Natural killer cell (primary cell): Measurements from ENCODE around the gene INAFM2. TPM values are rescaled to one million over a fixed set of nuclear protein-coding genes. Genes with fewer than 3 reads are reported as not detected.
A peak's percentile ranks its signal among the peaks of the same experiment; 100 is the strongest.

Experiments used
- ATAC-seq, 3 donors: fragments of 150-1000 bp in 2 of 3; fragments of 200-7000 bp in 1 of 3; cut with Tn5 transposase; 1 replicate in 1 of 3; 2 replicates in 2 of 3; pipeline ENCODE4 v1.10.0; 2021; ENCODE audit warnings: mild to moderate bottlenecking in 2 of 3, moderate library complexity in 2 of 3
- DNase-seq, 2 donors: peaks; one replicate each; pipeline versions ENCODE4 v3.0.0 to v3.0.0-alpha.2; 2013 to 2021; ENCODE audit warnings: mixed read lengths in 1 of 2
- H3K27ac ChIP-seq: one replicate; pipeline ENCODE4 v1.5.1; 2013; ENCODE audit warnings: mild to moderate bottlenecking, low read length
- H3K27me3 ChIP-seq: one replicate; pipeline ENCODE4 v1.6.1; 2013; ENCODE audit warnings: low read length; ENCODE audit not compliant: control insufficient read depth, insufficient read depth
- H3K36me3 ChIP-seq: one replicate; pipeline ENCODE4 v1.6.1; 2013; ENCODE audit warnings: low read length; ENCODE audit not compliant: control insufficient read depth, insufficient read depth
- H3K4me1 ChIP-seq: one replicate; pipeline ENCODE4 v1.6.1; 2013; ENCODE audit warnings: low read length; ENCODE audit not compliant: control insufficient read depth, insufficient read depth
- H3K4me3 ChIP-seq: one replicate; pipeline ENCODE4 v1.5.1; 2013; ENCODE audit warnings: low read length
- H3K9me3 ChIP-seq: one replicate; pipeline ENCODE4 v1.6.1; 2013; ENCODE audit warnings: low read length; ENCODE audit not compliant: control insufficient read depth, insufficient read depth
- H3K27ac Mint-ChIP-seq, 2 donors: one replicate each; pipeline ENCODE4 v1.8.0; 2022; ENCODE audit warnings: mild to moderate bottlenecking in 2 of 2, mixed read lengths in 2 of 2, moderate library complexity in 1 of 2
- H3K27me3 Mint-ChIP-seq, 2 donors: one replicate each; pipeline ENCODE4 v1.8.0; 2022; ENCODE audit warnings: low read depth in 2 of 2, mixed read lengths in 2 of 2
- H3K36me3 Mint-ChIP-seq: one replicate; pipeline ENCODE4 v1.8.0; 2022; ENCODE audit warnings: mixed read lengths
- H3K4me1 Mint-ChIP-seq, 2 donors: one replicate each; pipeline ENCODE4 v1.8.0; 2022; ENCODE audit warnings: mixed read lengths in 2 of 2
- H3K4me3 Mint-ChIP-seq: one replicate; pipeline ENCODE4 v1.8.0; 2022; ENCODE audit warnings: mild to moderate bottlenecking, moderate library complexity, mixed read lengths
- H3K9me3 Mint-ChIP-seq, 2 donors: one replicate each; pipeline ENCODE4 v1.8.0; 2022; ENCODE audit warnings: mixed read lengths in 2 of 2
- CTCF ChIP-seq: fragments of 200-600 bp; IDR thresholded peaks from one replicate; pipeline ENCODE4 v1.8.0; 2022; ENCODE audit warnings: antibody characterized with exemption
- WGBS: methylation state at CpG from one replicate; pipeline ENCODE4 v1.1.7; 2013; ENCODE audit warnings: missing lambda C conversion rate; ENCODE audit not compliant: insufficient coverage; 5-methylcytosine and 5-hydroxymethylcytosine counted together
- intact Hi-C: fragments of 100-400 bp; cut with micrococcal nuclease; formaldehyde crosslinking; loops from one replicate; pipeline ENCODE4 v1.14.2; 2022
- total RNA-seq, 4 donors: library from RNA; stranded (reverse); fragments of 120-200 nt in 1 of 4; gene quantifications; one replicate each; pipeline versions ENCODE4 v1.2.3 to v1.2.4, GENCODE V29; 2013 to 2022

INAFM2 gene
- total RNA-seq, 3 donors from 2014 or later (not counting 1 experiment from before 2014, with no cell fraction given), result 14.0 to 21.7 (median 15.1) TPM

- H3K36me3 Mint-ChIP-seq, result no peaks in the 10 kb centered on the region
- no peaks in the 10 kb centered on the region for H3K27me3 Mint-ChIP-seq
- H3K27ac Mint-ChIP-seq, result peak overlapping the region; percentile 84 to 91
- peak overlapping the region; percentile 91 for H3K4me3 Mint-ChIP-seq
- peak overlapping the region; percentile 64 for H3K4me3 ChIP-seq
- no peaks in the 10 kb centered on the region for H3K27me3 ChIP-seq
- peak; percentile 94 for TF ChIP-seq CTCF
- H3K4me1 Mint-ChIP-seq, result peaks cover 18 to 33% of the 10 kb centered on the region in 2 donors
- peak overlapping the region; percentile 68 for H3K27ac ChIP-seq
- no peaks in the 10 kb centered on the region for H3K9me3 Mint-ChIP-seq
- peaks cover 31% of the 10 kb centered on the region for H3K4me1 ChIP-seq
- ATAC-seq, result peak; percentile 96 to 98 (median 97)
- intact Hi-C loops, result loop anchor here (1.0 kb wide), 3 partner anchors 10 to 53 kb away; partner anchors contain the start of genes DISP2 and IVD
- WGBS, result 7% methylated on average over 91 of the region's 91 CpGs
- no peaks in the 10 kb centered on the region for H3K36me3 ChIP-seq
- no peaks in the 10 kb centered on the region for H3K9me3 ChIP-seq
- DNase-seq, result peak; percentile 85 to 95
Observed at GRCh38 chr15:40367686-40368611, 44.5 kb downstream of the INAFM2 start.

GRCh38 chr15:40368719-40369473 is 45.4 kb downstream of the INAFM2 start:
- H3K9me3 Mint-ChIP-seq, result no peaks in the 10 kb centered on the region
- no peak for DNase-seq
- H3K4me3 ChIP-seq, result no peak overlapping the region
- no peaks in the 10 kb centered on the region for H3K27me3 ChIP-seq
- peaks cover 31% of the 10 kb centered on the region for H3K4me1 ChIP-seq
- no peak overlapping the region for H3K27ac ChIP-seq
- H3K36me3 Mint-ChIP-seq, result no peaks in the 10 kb centered on the region
- intact Hi-C loops, result loop anchor here (1.0 kb wide), 3 partner anchors 11 to 52 kb away; partner anchors contain the start of genes DISP2 and IVD
- ATAC-seq, result no peak
- peak overlapping the region; percentile 64 to 82 for H3K27ac Mint-ChIP-seq
- TF ChIP-seq CTCF, result no peak
- H3K36me3 ChIP-seq, result no peaks in the 10 kb centered on the region
- peak overlapping the region; percentile 63 for H3K4me3 Mint-ChIP-seq
- no peaks in the 10 kb centered on the region for H3K27me3 Mint-ChIP-seq
- H3K4me1 Mint-ChIP-seq, result peaks cover 18 to 33% of the 10 kb centered on the region in 2 donors
- 96% methylated on average over 24 of the region's 24 CpGs for WGBS
- H3K9me3 ChIP-seq, result no peaks in the 10 kb centered on the region

- Histone ChIP-seq H3K36me3 (no peaks in the 10 kb centered on the region), H3K4me3 (no peak overlapping the region), H3K27me3 (no peaks in the 10 kb centered on the region), H3K4me1 (peaks cover 31% of the 10 kb centered on the region), H3K9me3 (no peaks in the 10 kb centered on the region), H3K27ac (no peak overlapping the region)
- DNase-seq, result no peak
- peak overlapping the region; percentile 64 to 82 for H3K27ac Mint-ChIP-seq
- no peak for TF ChIP-seq CTCF
- whole genome bisulfite sequencing, result 96% methylated on average over 10 of the region's 10 CpGs
- no peaks in the 10 kb centered on the region for H3K36me3 Mint-ChIP-seq
- ATAC-seq, result no peak
- no peaks in the 10 kb centered on the region for H3K27me3 Mint-ChIP-seq
- no peaks in the 10 kb centered on the region for H3K9me3 Mint-ChIP-seq
- peaks cover 18 to 33% of the 10 kb centered on the region in 2 donors for H3K4me1 Mint-ChIP-seq
- H3K4me3 Mint-ChIP-seq, result peak overlapping the region; percentile 63
- intact Hi-C loops, result no loop called here
Observed at GRCh38 chr15:40369474-40369869, 46.0 kb downstream of the INAFM2 start.
